Measurements from ENCODE around the gene RFX7. TPM values are rescaled to one million over a fixed set of nuclear protein-coding genes. Genes with fewer than 3 reads are reported as not detected.

RFX7 gene
- total RNA-seq, 4 donors from 2014 or later, result 11.1 to 15.1 (median 12.7) TPM

DNA sequence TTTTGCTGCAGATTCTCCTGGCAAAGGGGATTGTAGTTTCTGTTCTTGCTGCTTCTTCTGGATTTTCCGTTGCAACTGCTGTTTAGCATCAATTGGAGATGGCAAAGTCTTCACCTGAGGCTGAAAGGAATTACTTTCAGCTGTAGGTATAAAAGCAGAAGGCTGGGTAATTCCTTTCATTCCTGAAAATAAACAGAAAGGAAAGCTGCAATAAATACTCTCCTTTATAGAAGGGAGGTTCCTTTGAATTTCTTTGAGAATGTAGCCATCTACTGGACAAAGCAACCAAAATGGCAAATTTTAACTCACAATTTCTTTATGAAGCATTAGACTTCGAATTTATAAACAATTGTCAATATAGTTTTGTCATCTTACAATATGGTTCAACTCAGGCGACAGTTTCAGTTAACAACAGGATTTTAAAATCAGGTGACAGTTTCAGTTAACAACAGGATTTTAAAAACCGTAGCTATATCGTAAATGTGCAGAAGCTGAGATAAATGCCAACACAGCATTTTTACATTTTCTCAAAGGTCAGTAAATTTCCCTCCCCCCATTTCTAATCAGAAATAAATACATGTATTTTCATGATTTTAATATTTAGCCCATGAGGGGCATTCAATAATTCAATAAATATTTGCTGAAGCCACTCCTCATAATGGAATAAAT lies 145.3 kb downstream of the RFX7 start:
- no peak for TF ChIP-seq POLR2A (IDR thresholded peaks at IDR 0.05)
- TF ChIP-seq, protein P1, sequence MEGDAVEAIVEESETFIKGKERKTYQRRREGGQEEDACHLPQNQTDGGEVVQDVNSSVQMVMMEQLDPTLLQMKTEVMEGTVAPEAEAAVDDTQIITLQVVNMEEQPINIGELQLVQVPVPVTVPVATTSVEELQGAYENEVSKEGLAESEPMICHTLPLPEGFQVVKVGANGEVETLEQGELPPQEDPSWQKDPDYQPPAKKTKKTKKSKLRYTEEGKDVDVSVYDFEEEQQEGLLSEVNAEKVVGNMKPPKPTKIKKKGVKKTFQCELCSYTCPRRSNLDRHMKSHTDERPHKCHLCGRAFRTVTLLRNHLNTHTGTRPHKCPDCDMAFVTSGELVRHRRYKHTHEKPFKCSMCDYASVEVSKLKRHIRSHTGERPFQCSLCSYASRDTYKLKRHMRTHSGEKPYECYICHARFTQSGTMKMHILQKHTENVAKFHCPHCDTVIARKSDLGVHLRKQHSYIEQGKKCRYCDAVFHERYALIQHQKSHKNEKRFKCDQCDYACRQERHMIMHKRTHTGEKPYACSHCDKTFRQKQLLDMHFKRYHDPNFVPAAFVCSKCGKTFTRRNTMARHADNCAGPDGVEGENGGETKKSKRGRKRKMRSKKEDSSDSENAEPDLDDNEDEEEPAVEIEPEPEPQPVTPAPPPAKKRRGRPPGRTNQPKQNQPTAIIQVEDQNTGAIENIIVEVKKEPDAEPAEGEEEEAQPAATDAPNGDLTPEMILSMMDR (IDR thresholded peaks at IDR 0.05), result no peak
- intact Hi-C loops (cut with DNase I; ENCODE audit: low total_unique reads), result no loop called here
- DNase-seq (ENCODE audit: low spot score in 2 of 2), result no peak
- H3K4me3 ChIP-seq (ENCODE audit: low read depth, poor library complexity, severe bottlenecking), result no peak overlapping the region
- WGBS, 2 donors, result 86 to 88% methylated on average over 5 of the region's 5 CpGs

DNA sequence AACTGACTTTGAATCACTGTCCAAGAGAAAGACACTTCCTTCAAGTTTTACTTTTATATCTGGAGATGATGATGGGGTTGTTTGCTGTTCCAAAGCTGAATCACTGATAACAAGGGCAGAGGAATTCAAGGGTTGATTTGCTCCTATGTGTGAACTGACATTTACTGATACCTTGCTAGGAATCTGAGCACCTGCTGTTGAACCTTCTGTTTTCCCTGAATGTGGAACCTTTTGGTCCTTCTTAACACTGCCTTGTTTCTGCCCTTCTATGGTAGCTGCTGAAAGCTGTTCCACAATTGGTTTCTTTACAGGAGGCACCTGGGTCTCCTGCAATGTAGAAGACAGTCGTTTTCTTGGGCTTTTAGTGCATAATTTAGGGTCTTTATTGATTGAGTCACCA lies 148.3 kb downstream of the RFX7 start:
- DNase-seq (ENCODE audit: low spot score in 2 of 2), result no peak
- TF ChIP-seq, protein P1 (IDR thresholded peaks at IDR 0.05), result no peak
- TF ChIP-seq POLR2A (IDR thresholded peaks at IDR 0.05), result no peak
- WGBS, 2 donors, result 54 to 68% methylated on average over 1 of the region's 1 CpG
- no peak overlapping the region for H3K4me3 ChIP-seq (ENCODE audit: low read depth, poor library complexity, severe bottlenecking)
- intact Hi-C loops (cut with DNase I; ENCODE audit: low total_unique reads), result no loop called here

DNA sequence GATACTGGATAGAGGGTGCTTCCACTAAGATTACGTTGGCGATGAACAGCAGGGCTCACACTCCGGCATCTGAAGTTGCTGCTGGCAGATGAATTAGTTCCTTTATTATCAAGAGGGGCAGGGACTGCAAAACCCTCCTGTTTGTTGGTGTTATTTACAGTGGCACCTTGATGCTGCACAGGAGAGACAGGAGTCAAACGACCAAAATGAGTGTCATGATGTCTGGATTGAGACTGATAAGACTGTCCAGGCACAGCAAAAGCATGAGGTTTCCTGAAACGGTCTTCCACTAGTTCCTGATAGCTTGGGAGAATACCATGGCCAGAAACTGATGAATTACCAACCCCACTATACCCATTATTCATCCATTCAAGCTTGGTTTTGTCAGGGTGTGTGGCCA lies 149.5 kb downstream of the RFX7 start:
- DNase-seq (ENCODE audit: low spot score in 2 of 2), result no peak
- 87 to 90% methylated on average over 5 of the region's 5 CpGs for WGBS, 2 donors
- intact Hi-C loops (cut with DNase I; ENCODE audit: low total_unique reads), result no loop called here
- TF ChIP-seq, protein P1 (IDR thresholded peaks at IDR 0.05), result no peak
- TF ChIP-seq POLR2A (IDR thresholded peaks at IDR 0.05), result no peak
- no peak overlapping the region for H3K4me3 ChIP-seq (ENCODE audit: low read depth, poor library complexity, severe bottlenecking)

DNA sequence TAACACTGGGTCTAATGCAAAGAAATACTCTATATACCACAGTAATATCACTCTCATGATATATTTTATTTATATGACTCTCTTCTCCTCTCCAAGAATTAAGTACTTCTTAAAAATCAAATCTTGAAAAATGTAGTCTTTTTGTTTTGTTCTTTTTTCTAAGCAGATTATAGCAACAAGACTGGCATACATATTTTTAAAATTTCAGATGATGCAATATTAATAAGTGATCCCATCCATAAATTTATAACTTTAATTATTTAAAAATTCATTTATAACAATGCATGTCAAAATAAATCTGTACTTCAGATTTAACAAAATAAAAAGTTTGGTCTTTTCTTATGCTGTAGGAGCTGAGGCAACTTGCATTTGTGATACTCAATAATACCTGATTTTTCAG lies 155.3 kb downstream of the RFX7 start:
- intact Hi-C loops (cut with DNase I; ENCODE audit: low total_unique reads), result no loop called here
- TF ChIP-seq, protein P1 (IDR thresholded peaks at IDR 0.05), result no peak
- no peak for TF ChIP-seq POLR2A (IDR thresholded peaks at IDR 0.05)
- DNase-seq (ENCODE audit: low spot score in 2 of 2), result no peak
- H3K4me3 ChIP-seq (ENCODE audit: low read depth, poor library complexity, severe bottlenecking), result no peak overlapping the region

DNA sequence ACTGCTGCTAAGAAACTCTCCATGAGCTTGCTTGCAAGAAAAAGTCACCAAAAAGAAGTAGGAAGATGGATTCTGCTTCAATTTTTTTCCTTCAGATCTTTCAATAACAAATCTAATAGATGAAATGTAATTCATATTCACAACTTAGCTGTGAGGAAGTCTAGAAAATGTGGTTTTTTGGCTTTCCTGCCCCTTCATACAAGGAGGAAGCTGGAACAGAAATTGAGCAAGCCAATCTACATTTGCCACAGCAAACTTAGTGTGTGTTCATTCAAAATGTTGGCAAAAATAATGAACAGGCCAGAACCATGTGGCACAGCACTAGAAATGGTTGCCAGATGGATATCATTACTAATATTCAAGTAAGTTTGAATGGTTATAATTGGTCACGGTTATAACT lies 157.1 kb downstream of the RFX7 start:
- H3K4me3 ChIP-seq (ENCODE audit: low read depth, poor library complexity, severe bottlenecking), result no peak overlapping the region
- no peak for DNase-seq (ENCODE audit: low spot score in 2 of 2)
- TF ChIP-seq, protein P1 (IDR thresholded peaks at IDR 0.05), result no peak
- TF ChIP-seq POLR2A (IDR thresholded peaks at IDR 0.05), result no peak
- 71 to 72% methylated on average over 1 of the region's 1 CpG for WGBS, 2 donors
- intact Hi-C loops (cut with DNase I; ENCODE audit: low total_unique reads), result no loop called here

DNA sequence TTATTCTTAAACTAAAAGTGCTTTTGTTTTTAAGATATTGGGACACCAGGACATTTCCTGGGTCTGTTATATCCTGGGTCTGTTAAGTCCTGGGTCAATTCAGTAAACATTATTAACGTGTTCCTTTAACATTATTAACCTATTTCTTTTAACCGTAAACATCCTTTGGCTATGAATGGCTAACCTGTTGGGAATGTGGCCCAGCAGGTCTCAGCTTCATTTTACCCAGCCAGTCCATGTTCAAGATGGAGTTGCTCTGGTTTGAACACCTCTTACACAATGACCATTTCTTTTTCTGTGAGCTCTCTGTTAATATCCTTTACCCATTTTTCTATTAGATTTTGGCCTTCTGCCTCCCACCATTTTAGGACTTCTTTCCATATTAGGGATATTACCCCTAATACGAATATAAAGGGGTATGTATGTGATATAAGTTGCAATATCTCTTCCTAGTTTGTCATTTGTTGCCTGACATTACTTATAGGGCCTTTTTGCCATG lies 161.4 kb downstream of the RFX7 start:
- 62 to 71% methylated on average over 3 of the region's 3 CpGs for WGBS, 2 donors
- intact Hi-C loops (cut with DNase I; ENCODE audit: low total_unique reads), result no loop called here
- H3K4me3 ChIP-seq (ENCODE audit: low read depth, poor library complexity, severe bottlenecking), result no peak overlapping the region
- TF ChIP-seq, protein P1 (IDR thresholded peaks at IDR 0.05), result no peak
- TF ChIP-seq POLR2A (IDR thresholded peaks at IDR 0.05), result no peak
- no peak for DNase-seq (ENCODE audit: low spot score in 2 of 2)
